ENCODE results near the gene ZNF319. TPM values are rescaled to one million over a fixed set of nuclear protein-coding genes. Genes with fewer than 3 reads are reported as not detected.

Gene ZNF319
- total and polyA plus RNA-seq, 2 of the 8 experiments (the other 6 are each of a cell fraction or from before 2014, with no cell fraction given): 3.3 to 5.5 TPM

DNA sequence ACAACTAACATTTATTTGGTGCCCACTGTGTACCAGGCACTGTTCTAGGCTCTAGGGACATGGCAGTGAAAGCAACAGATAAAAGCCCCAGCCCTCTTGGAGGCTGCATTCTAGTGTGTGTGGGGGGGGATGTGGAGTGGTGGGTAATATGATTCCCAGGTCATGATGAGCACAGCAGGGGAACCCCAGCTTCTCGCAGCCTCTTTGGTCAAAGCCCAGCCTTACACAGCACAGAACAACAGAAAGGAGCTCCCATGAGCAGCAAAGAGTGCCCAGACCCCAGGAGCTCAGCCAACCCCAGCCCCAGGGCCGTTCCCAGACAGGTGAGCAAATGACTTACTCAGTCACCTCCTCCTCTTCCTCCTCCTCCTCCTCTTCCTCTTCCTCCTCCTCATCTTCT lies 51.5 kb downstream of the ZNF319 start:
- no peaks in the 10 kb centered on the region for H3K36me3 ChIP-seq (ENCODE audit: control insufficient read depth in 2 of 4, insufficient read depth in 4 of 4, low read length in 3 of 4)
- no peaks in the 10 kb centered on the region for H3K23me2 ChIP-seq (ENCODE audit: low read depth, low read length)
- no peaks in the 10 kb centered on the region for H3K79me2 ChIP-seq (ENCODE audit: control insufficient read depth in 1 of 2, insufficient read depth in 2 of 2, low read length in 2 of 2)
- WGBS, 2 experiments (ENCODE audit: extremely low coverage in 1 of 2, insufficient coverage in 1 of 2, insufficient read length in 1 of 2, insufficient replicate concordance in 2 of 2, low coverage in 1 of 2, low lambda C conversion rate in 2 of 2, missing lambda C conversion rate in 1 of 2): 38% methylated on average over 1 of the region's 2 CpGs; no CpG with 5 or more reads in 1 of the 2 experiments
- no peaks in the 10 kb centered on the region; a peak in 1 of 7 replicates for H3K27me3 ChIP-seq (replicated peaks in 1 of 4; ENCODE audit: control insufficient read depth in 3 of 4, extremely low read depth in 1 of 4, insufficient read depth in 3 of 4, low read length in 3 of 4)
- H3K9ac ChIP-seq (replicated peaks in 1 of 4; ENCODE audit: extremely low read depth in 1 of 4, low read depth in 3 of 4, low read length in 3 of 4): no peak overlapping the region
- 0 out of 2 replicates have a peak overlapping the region, but pooled peaks have one; percentile 25 for H2BK20ac ChIP-seq (ENCODE audit: low read length)
- H3K18ac ChIP-seq (ENCODE audit: extremely low read depth, low read length): peak overlapping the region; percentile 43; the same call in 1 of the 2 replicates
- no peaks in the 10 kb centered on the region; a peak in 1 of 7 replicates for H3K4me1 ChIP-seq (replicated peaks in 1 of 4; ENCODE audit: control insufficient read depth in 3 of 4, insufficient read depth in 4 of 4, low read length in 3 of 4)
- H3K4me2 ChIP-seq (ENCODE audit: insufficient read depth in 1 of 2, low read depth in 2 of 2, low read length in 2 of 2): peak overlapping the region in 1 of 2 experiments; percentile 38; a peak in 2 of 4 replicates
- no peak overlapping the region for H2BK120ac ChIP-seq (replicated peaks; ENCODE audit: low read depth, low read length)
- no peak overlapping the region for H3K23ac ChIP-seq (ENCODE audit: insufficient read length)
- POLR2A ChIA-PET (ENCODE audit: partially characterized antibody): interaction anchor here (0.6 kb wide), 1 partner anchor 21 kb away, joined by 3 read pairs; no protein-coding TSS in a partner anchor
- H3K9me3 ChIP-seq (ENCODE audit: insufficient read depth in 2 of 2, low read depth in 1 of 2, low read length in 1 of 2): no peaks in the 10 kb centered on the region
- H3K27ac ChIP-seq (ENCODE audit: low read depth, low read length): no peak overlapping the region
- H3K14ac ChIP-seq (ENCODE audit: insufficient read length): no peak overlapping the region
- FAIRE-seq (no peak), DNase-seq (ENCODE audit: low read depth in 1 of 2, low spot score in 2 of 2) (no peak)
- H2AK5ac ChIP-seq (ENCODE audit: low read depth, low read length): no peak overlapping the region
- no peak overlapping the region for H3K56ac ChIP-seq (replicated peaks; ENCODE audit: insufficient read length, low read depth, low read length)
- no peak overlapping the region for H4K5ac ChIP-seq (ENCODE audit: insufficient read length, low read depth, low read length)
- H4K8ac ChIP-seq (ENCODE audit: extremely low read depth, insufficient read depth, low read length): no peak overlapping the region
- H3K79me1 ChIP-seq (ENCODE audit: low read depth, low read length): no peaks in the 10 kb centered on the region
- H2AFZ ChIP-seq (ENCODE audit: low read length): no peak overlapping the region
- no peak overlapping the region for H3K4me3 ChIP-seq (ENCODE audit: extremely low read depth in 1 of 4, insufficient read depth in 2 of 4, low read depth in 3 of 4, low read length in 4 of 4)
- H2BK15ac ChIP-seq (ENCODE audit: low read length): no peak overlapping the region
- CTCF ChIA-PET (ENCODE audit: partially characterized antibody): interaction anchor here (0.9 to 1.0 kb wide), 3 partner anchors 9 to 23 kb away, joined by 3 read pairs; no protein-coding TSS in a partner anchor
- H2BK5ac ChIP-seq (ENCODE audit: low read depth, low read length): no peak overlapping the region
- H3K4ac ChIP-seq (replicated peaks; ENCODE audit: insufficient read length, low read depth, low read length): no peak overlapping the region
- no peak overlapping the region for H4K91ac ChIP-seq (replicated peaks; ENCODE audit: insufficient read length, low read length)
- H2BK12ac ChIP-seq (ENCODE audit: low read depth, low read length): no peak overlapping the region
- H4K20me1 ChIP-seq (replicated peaks in 1 of 2; ENCODE audit: control insufficient read depth in 1 of 2, insufficient read depth in 2 of 2, low read length in 2 of 2): no peaks in the 10 kb centered on the region
- TF ChIP-seq KDM1A (IDR thresholded peaks at IDR 0.05; ENCODE audit: borderline replicate concordance, low read length): no peak
- no peak for TF ChIP-seq SP1 (IDR thresholded peaks at IDR 0.05; ENCODE audit: low read depth, low read length)
- TF ChIP-seq RXRA (IDR thresholded peaks at IDR 0.05; ENCODE audit: insufficient read depth, low read depth, low read length): no peak
- no peak for TF ChIP-seq BRCA1 (IDR thresholded peaks at IDR 0.05; ENCODE audit: low read depth, low read length)
- TF ChIP-seq MAFK (IDR thresholded peaks at IDR 0.05; ENCODE audit: low read depth, low read length): no peak
- TF ChIP-seq TAF7 (optimal IDR thresholded peaks at IDR 0.05; ENCODE audit: borderline replicate concordance, low read depth, low read length): no peak
- TF ChIP-seq KDM5A (IDR thresholded peaks at IDR 0.05; ENCODE audit: low read length): no peak
- TF ChIP-seq BACH1 (IDR thresholded peaks at IDR 0.05; ENCODE audit: low read length): no peak
- no peak for TF ChIP-seq CHD2 (IDR thresholded peaks at IDR 0.05; ENCODE audit: low read length)
- no peak for TF ChIP-seq HDAC6 (IDR thresholded peaks at IDR 0.05; ENCODE audit: low read depth, low read length)
- no peak for TF ChIP-seq EGR1 (IDR thresholded peaks at IDR 0.05; ENCODE audit: borderline replicate concordance, low read depth, low read length)
- TF ChIP-seq RNF2 (IDR thresholded peaks at IDR 0.05; ENCODE audit: borderline replicate concordance, low read depth, low read length, missing control alignments, poor library complexity, severe bottlenecking): no peak
- TF ChIP-seq PHF8 (conservative IDR thresholded peaks at IDR 0.05; ENCODE audit: low read depth, low read length): no peak
- no peak for TF ChIP-seq CREB1 (IDR thresholded peaks at IDR 0.05)
- no peak for TF ChIP-seq CTBP2 (IDR thresholded peaks at IDR 0.05; ENCODE audit: borderline replicate concordance, insufficient read depth, insufficient read length, low read length)
